ENCODE measurements around the gene CHD3.

DNA sequence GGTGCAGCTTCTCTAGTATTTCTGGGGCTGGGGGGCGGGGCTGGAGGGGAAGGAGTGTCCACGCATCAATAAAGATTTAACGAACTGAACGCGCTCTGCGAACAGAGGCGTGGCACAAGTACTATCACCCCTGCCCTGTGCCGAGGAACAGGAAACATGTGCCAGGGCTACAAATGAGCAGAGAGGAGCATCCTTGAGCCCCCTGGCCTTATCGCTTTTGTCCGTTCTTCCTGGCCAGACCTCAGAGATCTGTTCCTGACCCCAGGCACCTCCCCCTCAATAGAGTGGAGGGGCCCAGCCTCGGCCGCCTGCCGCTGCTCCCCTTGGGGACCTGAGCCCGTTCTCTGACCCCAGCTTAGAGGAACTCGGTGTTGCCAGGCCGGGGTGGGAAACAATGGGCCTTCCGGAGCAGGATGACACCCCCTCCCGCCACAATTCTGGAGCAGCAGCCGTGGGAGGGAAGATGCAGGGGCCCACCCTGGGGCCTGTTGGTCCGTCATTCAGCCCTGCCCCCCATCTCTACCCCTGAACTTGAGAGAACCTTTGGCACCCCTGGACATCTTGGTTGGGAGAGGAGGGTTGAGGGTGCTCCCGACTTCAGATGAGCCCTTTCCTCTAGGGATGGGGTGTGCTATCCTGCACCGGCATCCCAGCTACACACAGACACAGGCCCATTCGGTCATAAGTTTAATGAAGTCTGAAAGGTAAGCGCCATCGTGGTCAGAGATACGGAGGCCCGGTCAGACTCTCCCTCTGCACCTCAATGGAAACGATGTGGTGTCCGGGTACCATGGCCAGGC lies 32.4 kb upstream of the CHD3 start:
- TF ChIP-seq CTCF (IDR thresholded peaks at IDR 0.05; ENCODE audit: insufficient read depth, low read length) (no peak), REST (IDR thresholded peaks at IDR 0.05; ENCODE audit: insufficient replicate concordance, low read depth) (no peak)

Measured in HL-60 (cell line).